Neural crest cell (in vitro differentiated cells): ENCODE results near the gene KIAA0319L. TPM values are rescaled to one million over a fixed set of nuclear protein-coding genes. Genes with fewer than 3 reads are reported as not detected.
A peak's percentile ranks its signal among the peaks of the same experiment; 100 is the strongest.

ENCODE experiments used
- DNase-seq: peaks from one replicate; pipeline ENCODE4 v3.0.0; 2021; ENCODE audit warnings: low read depth, mixed read lengths, low spot score
- H3K27ac Mint-ChIP-seq: one replicate; pipeline ENCODE4 v1.8.0; 2021; ENCODE audit warnings: mild to moderate bottlenecking, mixed read lengths; ENCODE audit not compliant: unreplicated experiment
- H3K27me3 Mint-ChIP-seq: 2 replicates; pipeline ENCODE4 v1.8.0; 2021; ENCODE audit warnings: low read depth, mild to moderate bottlenecking, mixed read lengths
- H3K36me3 Mint-ChIP-seq: 2 replicates; pipeline ENCODE4 v1.8.0; 2021; ENCODE audit warnings: low read depth, mild to moderate bottlenecking, mixed read lengths
- H3K4me1 Mint-ChIP-seq: 2 replicates; pipeline ENCODE4 v1.8.0; 2021; ENCODE audit warnings: mixed read lengths
- H3K4me3 Mint-ChIP-seq: one replicate; pipeline ENCODE4 v1.8.0; 2021; ENCODE audit warnings: mild to moderate bottlenecking, mixed read lengths
- H3K9me3 Mint-ChIP-seq: 2 replicates; pipeline ENCODE4 v1.8.0; 2021; ENCODE audit warnings: mixed read lengths
- CTCF ChIP-seq: fragments of 200-600 bp; sonication (generic); conservative IDR thresholded peaks from 2 replicates; pipeline ENCODE4 v1.5.0; 2021; ENCODE audit warnings: antibody characterized with exemption, mild to moderate bottlenecking
- long read RNA-seq: library from polyadenylated mRNA; unstranded; transcript quantifications from one replicate; pipeline ENCODE4 v2.0.0, GENCODE V29; 2020
- total RNA-seq: library from RNA; stranded (reverse); gene quantifications from 2 replicates; pipeline ENCODE4 v1.2.1, GENCODE V29; 2021

Gene KIAA0319L
- total RNA-seq = 54.2 and 55.9 TPM in 2 replicates
- long read RNA-seq, full-length matches to known transcripts = 7 of 57 reads
- long read RNA-seq, partial matches to known transcripts = 35 of 57 reads
- long read RNA-seq, other reads (novel, unspliced or antisense) = 15 of 57 reads

- Mint-ChIP-seq H3K4me1 (peaks cover 45% of the 10 kb centered on the region), H3K4me3 (peak within 1 kb of the TSS; percentile 94), H3K9me3 (no peaks in the 10 kb centered on the region), H3K36me3 (no peaks in the 10 kb centered on the region), H3K27me3 (no peaks in the 10 kb centered on the region), H3K27ac (peak within 1 kb of the TSS; percentile 97)
- no peak for TF ChIP-seq CTCF
- DNase-seq = peak; percentile 78
Observed at GRCh38 chr1:35557118-35557610, at the start of gene KIAA0319L. TSS of gene KIAA0319L (minus strand) at chr1:35557403. CDS start at chr1:35554491, 2,912 bp downstream.

GRCh38 chr1:35605867-35606182, 48.6 kb upstream of the KIAA0319L start:
- Mint-ChIP-seq H3K36me3 (peaks cover 33% of the 10 kb centered on the region), H3K9me3 (peaks cover 4% of the 10 kb centered on the region), H3K4me3 (no peak overlapping the region), H3K27me3 (no peaks in the 10 kb centered on the region), H3K27ac (peak overlapping the region; percentile 73), H3K4me1 (peaks cover 29% of the 10 kb centered on the region)
- TF ChIP-seq CTCF = no peak
- DNase-seq = no peak

- no peaks in the 10 kb centered on the region for H3K27me3 Mint-ChIP-seq
- no peak for TF ChIP-seq CTCF
- H3K9me3 Mint-ChIP-seq = peaks cover 4% of the 10 kb centered on the region
- peaks cover 33% of the 10 kb centered on the region for H3K36me3 Mint-ChIP-seq
- H3K27ac Mint-ChIP-seq = peak overlapping the region; percentile 82
- no peak for DNase-seq
- peaks cover 29% of the 10 kb centered on the region for H3K4me1 Mint-ChIP-seq
- H3K4me3 Mint-ChIP-seq = no peak overlapping the region
Observed at GRCh38 chr1:35605071-35605866, 48.1 kb upstream of the KIAA0319L start.

- H3K9me3 Mint-ChIP-seq = peaks cover 4% of the 10 kb centered on the region
- H3K4me1 Mint-ChIP-seq = peaks cover 35% of the 10 kb centered on the region
- H3K36me3 Mint-ChIP-seq = peaks cover 33% of the 10 kb centered on the region
- TF ChIP-seq CTCF = no peak
- H3K27me3 Mint-ChIP-seq = no peaks in the 10 kb centered on the region
- H3K27ac Mint-ChIP-seq = no peak overlapping the region
- no peak overlapping the region for H3K4me3 Mint-ChIP-seq
- no peak for DNase-seq
Observed at GRCh38 chr1:35603941-35604340, 46.7 kb upstream of the KIAA0319L start.

GRCh38 chr1:35603468-35603867, 46.3 kb upstream of the KIAA0319L start:
- DNase-seq = no peak
- Mint-ChIP-seq H3K27ac (no peak overlapping the region), H3K4me1 (peaks cover 39% of the 10 kb centered on the region), H3K9me3 (peaks cover 4% of the 10 kb centered on the region), H3K36me3 (peaks cover 28% of the 10 kb centered on the region), H3K27me3 (no peaks in the 10 kb centered on the region), H3K4me3 (no peak overlapping the region)
- TF ChIP-seq CTCF = no peak
